Adrenal gland (tissue), 12 donors: ENCODE results near the gene ELAVL2. TPM values are rescaled to one million over a fixed set of nuclear protein-coding genes. Genes with fewer than 3 reads are reported as not detected.

ENCODE experiments used
- DNase-seq, 7 donors: peaks; one replicate each; pipeline ENCODE4 v3.0.0-alpha.2; 2019 to 2020
- H3K27ac ChIP-seq, 5 donors: fragments of 200-600 bp; sonication (generic) in 4 of 5; 1 replicate in 3 of 5; 2 replicates in 2 of 5; pipeline versions ENCODE4 v1.5.1 to v1.8.0; 2016 to 2020; ENCODE audit warnings: mild to moderate bottlenecking in 1 of 5
- H3K27me3 ChIP-seq: fragments of 200-600 bp; 2 replicates; pipeline ENCODE4 v1.8.0; 2021
- H3K36me3 ChIP-seq, 2 donors: fragments of 200-600 bp; replicated peaks in 1 of 2; 1 replicate in 1 of 2; 2 replicates in 1 of 2; pipeline versions ENCODE4 v1.5.1 to v1.8.0; 2018 to 2022
- H3K4me1 ChIP-seq, 2 donors: fragments of 200-600 bp; replicated peaks in 1 of 2; 1 replicate in 1 of 2; 2 replicates in 1 of 2; pipeline versions ENCODE4 v1.5.1 to v1.8.0; 2018 to 2021
- H3K4me3 ChIP-seq, 4 donors: fragments of 200-600 bp; sonication (generic) in 3 of 4; one replicate each; pipeline ENCODE4 v1.5.1; 2016 to 2018
- H3K9me3 ChIP-seq, 3 donors: fragments of 200-600 bp; sonication (generic) in 1 of 3; replicated peaks in 1 of 3; 1 replicate in 2 of 3; 2 replicates in 1 of 3; pipeline versions ENCODE4 v1.5.1 to v1.8.0; 2016 to 2021
- POLR2A ChIP-seq, 2 donors: fragments of 450-650 bp; IDR thresholded peaks; one replicate each; pipeline ENCODE4 v1.6.1; 2017; ENCODE audit warnings: antibody characterized with exemption in 2 of 2, mild to moderate bottlenecking in 2 of 2, moderate library complexity in 1 of 2
- WGBS, 4 donors: extraction: QIAGEN DNeasy Blood & Tissue Kit in 2 of 4; methylation state at CpG; one replicate each; pipeline versions ENCODE4 v1.1.5 to v1.1.7; 2013 to 2017; 5-methylcytosine and 5-hydroxymethylcytosine counted together
- intact Hi-C, 2 donors: fragments of 100-400 bp; cut with DNase I; formaldehyde crosslinking; loops; one replicate each; pipeline versions ENCODE4 v1.14.1 to v1.15.0; 2022 to 2023
- polyA plus RNA-seq, 3 donors: library from polyadenylated mRNA; stranded (reverse); fragments of 200-250 nt in 2 of 3; fragments of 350-450 nt in 1 of 3; fragmentation: Illumina TruSeq in 1 of 3; extraction: RNeasy Lipid Tissue Mini Kit (QIAGEN cat#74804) in 1 of 3; gene quantifications; one replicate each; pipeline ENCODE4 v1.2.3, GENCODE V29; 2013 to 2014
- total RNA-seq, 9 donors: library from RNA; depleted of rRNA in 4 of 9; stranded (reverse); fragments of >200 nt in 4 of 9; fragments of 120-200 nt in 1 of 9; fragmentation: NEBNext Ultra II Directional in 1 of 9; extraction: Animal tissue kit (Norgen Biotek cat#: 25700) in 1 of 9; gene quantifications; one replicate each; pipeline versions ENCODE4 v1.1.0 to v1.2.4, GENCODE V29; 2013 to 2023
- TF ChIP-seq, protein P1 (sequence below), 6 experiments: fragments of 450-650 bp in 4 of 6; fragments of 200-600 bp in 2 of 6; sonication (generic) in 1 of 6; IDR thresholded peaks; 1 replicate in 5 of 6; 2 replicates in 1 of 6; pipeline versions ENCODE4 v1.5.1 to v1.8.0; 2016 to 2021; ENCODE audit warnings: antibody characterized with exemption in 6 of 6, mild to moderate bottlenecking in 2 of 6, moderate library complexity in 1 of 6
- donor health status: healthy with polysubstance abuse.
- donor health status: Bipolar disorder and iron deficiency.
- donor health status: DM: yes; HTN: yes; CAD: no.
- donor health status: DM: no; HTN: no; CAD: no.
- donor health status: DM: no; HTN: no; CAD: no.
- donor health status: DM: yes; HTN: yes; CAD: no.

ELAVL2 gene
- total and polyA plus RNA-seq, 12 donors = 0.24 to 13.6 (median 0.94) TPM; not detected in 1

DNA sequence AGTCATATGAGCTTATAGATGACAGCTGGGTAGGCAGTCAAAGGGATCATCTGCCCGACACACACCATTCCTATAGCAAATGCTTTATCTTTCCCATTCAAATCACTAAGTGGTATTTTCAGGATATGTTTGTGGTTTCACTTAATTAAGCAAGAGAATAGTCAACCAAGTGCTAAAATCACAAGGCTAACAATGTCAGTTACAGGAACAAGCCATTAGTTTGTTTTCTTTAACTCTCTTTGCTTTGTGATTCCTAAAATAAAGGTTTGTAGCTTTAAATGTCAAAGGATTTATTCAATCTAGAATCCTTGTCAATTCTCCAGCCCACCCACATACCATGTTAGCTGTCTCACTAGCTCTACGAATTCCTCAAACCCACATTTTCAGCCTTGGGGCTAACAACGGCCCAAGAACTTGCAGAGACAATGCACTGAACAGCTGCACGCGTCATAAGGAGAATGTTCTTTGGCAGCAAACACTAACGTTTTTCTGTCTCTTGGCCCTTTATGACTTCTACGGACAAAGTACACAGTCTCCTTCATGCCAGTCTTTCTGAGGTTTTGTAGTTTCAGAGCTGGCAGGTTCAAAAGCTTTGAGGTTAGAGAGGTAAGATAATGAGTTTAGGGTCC lies 56.6 kb downstream of the ELAVL2 start:
- Histone ChIP-seq H3K27ac (no peak overlapping the region), H3K4me3 (no peak overlapping the region), H3K36me3 (no peaks in the 10 kb centered on the region), H3K9me3 (no peaks in the 10 kb centered on the region), H3K27me3 (no peaks in the 10 kb centered on the region), H3K4me1 (no peaks in the 10 kb centered on the region)
- no peak for DNase-seq
- 84 to 92% (median 89%) methylated on average over 7 of the region's 7 CpGs for WGBS, 4 donors
- intact Hi-C loops = no loop called here
- TF ChIP-seq, protein P1, sequence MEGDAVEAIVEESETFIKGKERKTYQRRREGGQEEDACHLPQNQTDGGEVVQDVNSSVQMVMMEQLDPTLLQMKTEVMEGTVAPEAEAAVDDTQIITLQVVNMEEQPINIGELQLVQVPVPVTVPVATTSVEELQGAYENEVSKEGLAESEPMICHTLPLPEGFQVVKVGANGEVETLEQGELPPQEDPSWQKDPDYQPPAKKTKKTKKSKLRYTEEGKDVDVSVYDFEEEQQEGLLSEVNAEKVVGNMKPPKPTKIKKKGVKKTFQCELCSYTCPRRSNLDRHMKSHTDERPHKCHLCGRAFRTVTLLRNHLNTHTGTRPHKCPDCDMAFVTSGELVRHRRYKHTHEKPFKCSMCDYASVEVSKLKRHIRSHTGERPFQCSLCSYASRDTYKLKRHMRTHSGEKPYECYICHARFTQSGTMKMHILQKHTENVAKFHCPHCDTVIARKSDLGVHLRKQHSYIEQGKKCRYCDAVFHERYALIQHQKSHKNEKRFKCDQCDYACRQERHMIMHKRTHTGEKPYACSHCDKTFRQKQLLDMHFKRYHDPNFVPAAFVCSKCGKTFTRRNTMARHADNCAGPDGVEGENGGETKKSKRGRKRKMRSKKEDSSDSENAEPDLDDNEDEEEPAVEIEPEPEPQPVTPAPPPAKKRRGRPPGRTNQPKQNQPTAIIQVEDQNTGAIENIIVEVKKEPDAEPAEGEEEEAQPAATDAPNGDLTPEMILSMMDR (IDR thresholded peaks at IDR 0.05) = no peak
- no peak for TF ChIP-seq POLR2A (IDR thresholded peaks at IDR 0.05)

DNA sequence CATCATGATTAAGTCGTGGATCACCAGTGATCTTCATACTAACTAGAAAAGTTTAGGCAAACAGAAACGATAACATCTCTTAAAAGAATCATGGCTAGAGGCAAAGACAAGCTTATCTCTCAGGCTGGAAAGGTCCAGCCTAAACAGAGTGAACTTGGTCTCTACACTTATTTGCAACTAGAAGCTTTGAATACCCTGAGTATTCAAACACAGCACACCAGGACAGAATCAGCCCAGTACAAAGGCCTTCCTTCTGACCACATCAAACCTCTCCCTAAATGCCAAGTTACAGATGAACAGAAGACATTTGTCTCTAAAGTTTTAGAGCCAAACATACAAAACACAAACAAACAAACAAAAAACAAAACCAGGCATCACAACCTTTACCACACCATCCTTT lies 57.2 kb downstream of the ELAVL2 start:
- intact Hi-C loops = no loop called here
- WGBS, 4 donors = 74 to 81% (median 77%) methylated on average over 2 of the region's 2 CpGs
- no peak overlapping the region for H3K4me3 ChIP-seq
- H3K27ac ChIP-seq = no peak overlapping the region
- H3K27me3 ChIP-seq = no peaks in the 10 kb centered on the region
- DNase-seq = no peak
- TF ChIP-seq POLR2A (IDR thresholded peaks at IDR 0.05) = no peak
- TF ChIP-seq, protein P1 (IDR thresholded peaks at IDR 0.05) = no peak
- H3K4me1 ChIP-seq = no peaks in the 10 kb centered on the region
- no peaks in the 10 kb centered on the region for H3K36me3 ChIP-seq
- H3K9me3 ChIP-seq = no peaks in the 10 kb centered on the region

DNA sequence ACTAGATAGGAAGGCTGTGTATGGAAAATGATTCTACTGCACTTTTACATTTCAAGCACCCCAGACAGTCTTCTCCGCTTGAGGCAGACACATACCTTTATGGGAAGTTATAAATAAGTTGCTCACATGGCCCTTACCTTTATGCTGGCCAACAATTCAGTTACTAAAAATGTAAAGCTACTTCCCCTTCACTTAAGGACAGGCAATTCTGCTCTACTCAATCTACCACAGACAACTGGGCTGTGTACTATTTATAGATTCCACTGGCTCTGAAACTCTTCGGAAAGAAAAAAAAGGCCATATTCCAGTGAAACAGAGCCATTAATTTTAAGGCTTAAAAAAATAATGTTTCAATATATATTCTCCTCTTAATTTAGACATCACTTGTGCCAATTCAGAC lies 59.4 kb downstream of the ELAVL2 start:
- DNase-seq = no peak
- no peak overlapping the region for H3K27ac ChIP-seq
- no peaks in the 10 kb centered on the region for H3K36me3 ChIP-seq
- intact Hi-C loops = no loop called here
- TF ChIP-seq POLR2A (IDR thresholded peaks at IDR 0.05) = no peak
- TF ChIP-seq, protein P1 (IDR thresholded peaks at IDR 0.05) = no peak
- no peaks in the 10 kb centered on the region for H3K27me3 ChIP-seq
- no peak overlapping the region for H3K4me3 ChIP-seq
- no peaks in the 10 kb centered on the region for H3K9me3 ChIP-seq
- H3K4me1 ChIP-seq = no peaks in the 10 kb centered on the region
- WGBS, 4 donors = 43 to 58% (median 52%) methylated on average over 2 of the region's 2 CpGs

DNA sequence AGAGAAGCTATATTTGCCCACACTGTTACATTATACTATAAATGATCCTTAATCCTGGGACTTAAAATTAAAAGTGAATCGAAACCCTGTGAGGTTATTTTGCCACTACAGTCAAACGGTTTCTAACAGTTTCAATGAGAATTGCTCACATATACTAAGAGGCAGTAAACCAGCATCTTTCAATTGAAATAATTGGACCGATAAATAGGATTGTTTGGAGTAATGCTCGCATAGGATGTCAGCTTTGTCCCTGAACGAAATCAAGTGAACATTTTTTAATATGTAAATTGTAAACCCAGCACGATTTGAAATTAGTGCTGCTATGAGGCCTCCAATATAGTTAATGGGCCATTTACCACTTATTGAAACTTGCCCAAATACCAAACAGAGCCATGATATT lies 60.5 kb downstream of the ELAVL2 start:
- no peak overlapping the region for H3K27ac ChIP-seq
- no peak for TF ChIP-seq POLR2A (IDR thresholded peaks at IDR 0.05)
- TF ChIP-seq, protein P1 (IDR thresholded peaks at IDR 0.05) = no peak
- H3K4me1 ChIP-seq = no peaks in the 10 kb centered on the region
- H3K36me3 ChIP-seq = no peaks in the 10 kb centered on the region
- no peaks in the 10 kb centered on the region for H3K27me3 ChIP-seq
- WGBS, 4 donors = 80 to 90% (median 87%) methylated on average over 6 of the region's 6 CpGs
- DNase-seq = no peak
- H3K9me3 ChIP-seq = peaks cover 0 to 6% (median 0%) of the 10 kb centered on the region in 3 donors
- no peak overlapping the region for H3K4me3 ChIP-seq
- intact Hi-C loops = no loop called here
